Central memory CD8-positive, alpha-beta T cell (primary cell): ENCODE data around the gene LRWD1.
A peak's percentile ranks its signal among the peaks of the same experiment; 100 is the strongest.
"Not testable (repeated sequence)": the region's sequence is repeated elsewhere in the genome, so short reads cannot be mapped to it uniquely, and the experiment has no call there.

ENCODE experiments used
- ATAC-seq: fragments of 150-1000 bp; cut with Tn5 transposase; replicated peaks from 2 replicates; pipeline ENCODE4 v1.10.0; 2022; ENCODE audit warnings: mild to moderate bottlenecking, moderate FRiP score, moderate number of reproducible peaks; ENCODE audit not compliant: poor library complexity, severe bottlenecking; ENCODE audit errors: extremely low read depth
- DNase-seq, 2 donors: peaks; one replicate each; pipeline ENCODE4 v3.0.0; 2021; ENCODE audit warnings: low spot score in 2 of 2
- H3K27ac Mint-ChIP-seq: one replicate; pipeline ENCODE4 v1.8.0; 2022; ENCODE audit warnings: low read depth, mild to moderate bottlenecking, moderate library complexity, mixed read lengths
- H3K27me3 Mint-ChIP-seq: one replicate; pipeline ENCODE4 v1.8.0; 2022; ENCODE audit warnings: mixed read lengths
- H3K36me3 Mint-ChIP-seq: one replicate; pipeline ENCODE4 v1.8.0; 2022; ENCODE audit warnings: mild to moderate bottlenecking, moderate library complexity, mixed read lengths; ENCODE audit not compliant: insufficient read depth
- H3K4me1 Mint-ChIP-seq: one replicate; pipeline ENCODE4 v1.8.0; 2022; ENCODE audit warnings: mixed read lengths
- H3K4me3 Mint-ChIP-seq: one replicate; pipeline ENCODE4 v1.8.0; 2022; ENCODE audit warnings: mild to moderate bottlenecking, moderate library complexity, mixed read lengths
- H3K9me3 Mint-ChIP-seq: one replicate; pipeline ENCODE4 v1.8.0; 2022; ENCODE audit warnings: mixed read lengths

The LRWD1 gene

GRCh38 chr7:102497308-102497707 is 32.5 kb downstream of the LRWD1 start:
- DNase-seq: peak in 1 of 2 donors; percentile 10
- not testable (repeated sequence) for H3K9me3 Mint-ChIP-seq, H3K36me3 Mint-ChIP-seq, H3K4me1 Mint-ChIP-seq, H3K27ac Mint-ChIP-seq, H3K27me3 Mint-ChIP-seq, ATAC-seq, H3K4me3 Mint-ChIP-seq

GRCh38 chr7:102498321-102498720 is 33.5 kb downstream of the LRWD1 start:
- not testable (repeated sequence) for H3K9me3 Mint-ChIP-seq, ATAC-seq, H3K27ac Mint-ChIP-seq, H3K36me3 Mint-ChIP-seq, H3K4me1 Mint-ChIP-seq, H3K27me3 Mint-ChIP-seq, H3K4me3 Mint-ChIP-seq
- peak in 1 of 2 donors; percentile 9 for DNase-seq

GRCh38 chr7:102503141-102503540 is 38.4 kb downstream of the LRWD1 start:
- H3K4me1 Mint-ChIP-seq, DNase-seq, H3K4me3 Mint-ChIP-seq, H3K36me3 Mint-ChIP-seq, H3K9me3 Mint-ChIP-seq, ATAC-seq, H3K27me3 Mint-ChIP-seq, H3K27ac Mint-ChIP-seq: not testable (repeated sequence)

- not testable (repeated sequence) for H3K27me3 Mint-ChIP-seq, H3K4me3 Mint-ChIP-seq, H3K9me3 Mint-ChIP-seq, ATAC-seq, H3K4me1 Mint-ChIP-seq, H3K36me3 Mint-ChIP-seq, H3K27ac Mint-ChIP-seq, DNase-seq
Measured at GRCh38 chr7:102505298-102506185, 40.8 kb downstream of the LRWD1 start.

GRCh38 chr7:102507410-102508088 is 42.8 kb downstream of the LRWD1 start:
- not testable (repeated sequence) for DNase-seq, H3K36me3 Mint-ChIP-seq, ATAC-seq, H3K4me3 Mint-ChIP-seq, H3K4me1 Mint-ChIP-seq, H3K27ac Mint-ChIP-seq, H3K27me3 Mint-ChIP-seq, H3K9me3 Mint-ChIP-seq

- ATAC-seq, H3K4me3 Mint-ChIP-seq: not testable (repeated sequence)
- DNase-seq: peak in 1 of 2 donors; percentile 8
Measured at GRCh38 chr7:102510575-102510974, 45.8 kb downstream of the LRWD1 start.

GRCh38 chr7:102511860-102512522 is 47.2 kb downstream of the LRWD1 start:
- not testable (repeated sequence) for H3K36me3 Mint-ChIP-seq, DNase-seq, H3K27me3 Mint-ChIP-seq, H3K9me3 Mint-ChIP-seq, H3K4me1 Mint-ChIP-seq, H3K27ac Mint-ChIP-seq
- peak overlapping the region; percentile 23 for H3K4me3 Mint-ChIP-seq
- peak; percentile 57 for ATAC-seq

More at GRCh38 chr7:102510575-102510974, 45.8 kb downstream of the LRWD1 start:
- H3K9me3 Mint-ChIP-seq, H3K36me3 Mint-ChIP-seq, H3K27me3 Mint-ChIP-seq, H3K27ac Mint-ChIP-seq, H3K4me1 Mint-ChIP-seq: not testable (repeated sequence)

- H3K36me3 Mint-ChIP-seq, ATAC-seq, H3K27me3 Mint-ChIP-seq, H3K9me3 Mint-ChIP-seq, H3K4me1 Mint-ChIP-seq: not testable (repeated sequence)
- Mint-ChIP-seq H3K27ac (peak overlapping the region; percentile 19), H3K4me3 (peak overlapping the region; percentile 23)
- peak in 1 of 2 donors; percentile 12 for DNase-seq
Measured at GRCh38 chr7:102512642-102513221, 47.9 kb downstream of the LRWD1 start.

GRCh38 chr7:102514881-102515721 is 50.3 kb downstream of the LRWD1 start:
- not testable (repeated sequence) for ATAC-seq, H3K4me1 Mint-ChIP-seq, H3K36me3 Mint-ChIP-seq

GRCh38 chr7:102515889-102516288 is 51.1 kb downstream of the LRWD1 start:
- H3K27me3 Mint-ChIP-seq, H3K4me1 Mint-ChIP-seq, ATAC-seq, DNase-seq, H3K9me3 Mint-ChIP-seq, H3K36me3 Mint-ChIP-seq, H3K27ac Mint-ChIP-seq, H3K4me3 Mint-ChIP-seq: not testable (repeated sequence)

More at GRCh38 chr7:102514881-102515721, 50.3 kb downstream of the LRWD1 start:
- not testable (repeated sequence) for H3K9me3 Mint-ChIP-seq, H3K4me3 Mint-ChIP-seq, DNase-seq, H3K27ac Mint-ChIP-seq, H3K27me3 Mint-ChIP-seq

GRCh38 chr7:102516951-102517350 is 52.2 kb downstream of the LRWD1 start:
- not testable (repeated sequence) for H3K27ac Mint-ChIP-seq, H3K4me1 Mint-ChIP-seq, H3K4me3 Mint-ChIP-seq, H3K36me3 Mint-ChIP-seq, H3K27me3 Mint-ChIP-seq, H3K9me3 Mint-ChIP-seq, DNase-seq
- peak; percentile 3 for ATAC-seq
